Liver (tissue), 9 donors: Measurements from ENCODE around the gene MTERF4. TPM values are rescaled to one million over a fixed set of nuclear protein-coding genes. Genes with fewer than 3 reads are reported as not detected.

ENCODE experiments used
- DNase-seq: peaks from one replicate; pipeline ENCODE4 v3.0.0-alpha.2; 2017; ENCODE audit warnings: low spot score
- H3K27ac ChIP-seq, 2 donors: one replicate each; pipeline ENCODE4 v1.7.0; 2013; ENCODE audit warnings: inconsistent platforms in 2 of 2, low read length in 2 of 2, control low read depth in 1 of 2, low read depth in 1 of 2, mild to moderate bottlenecking in 1 of 2
- H3K27me3 ChIP-seq, 4 donors: one replicate each; pipeline versions ENCODE4 v1.6.1 to v1.7.0; 2013; ENCODE audit warnings: low read length in 3 of 4, inconsistent platforms in 1 of 4, mild to moderate bottlenecking in 1 of 4, moderate library complexity in 1 of 4; ENCODE audit not compliant: control insufficient read depth in 4 of 4, insufficient read depth in 4 of 4
- H3K36me3 ChIP-seq, 4 donors: one replicate each; pipeline versions ENCODE4 v1.6.1 to v1.7.0; 2013; ENCODE audit warnings: low read length in 3 of 4, mild to moderate bottlenecking in 3 of 4, low read depth in 1 of 4, moderate library complexity in 1 of 4; ENCODE audit not compliant: control insufficient read depth in 4 of 4, insufficient read depth in 3 of 4
- H3K4me1 ChIP-seq, 4 donors: one replicate each; pipeline versions ENCODE4 v1.6.1 to v1.7.0; 2013; ENCODE audit warnings: low read length in 3 of 4, mild to moderate bottlenecking in 3 of 4, moderate library complexity in 1 of 4; ENCODE audit not compliant: control insufficient read depth in 4 of 4, insufficient read depth in 4 of 4
- H3K4me3 ChIP-seq, 3 donors: one replicate each; pipeline versions ENCODE4 v1.6.1 to v1.7.0; 2013; ENCODE audit warnings: low read length in 3 of 3, control low read depth in 1 of 3, low read depth in 1 of 3, mild to moderate bottlenecking in 1 of 3
- H3K9ac ChIP-seq, 2 donors: one replicate each; pipeline ENCODE4 v1.7.0; 2013; ENCODE audit warnings: low read length in 2 of 2, mild to moderate bottlenecking in 2 of 2, moderate library complexity in 2 of 2, control low read depth in 1 of 2, low read depth in 1 of 2
- H3K9me3 ChIP-seq, 4 donors: one replicate each; pipeline versions ENCODE4 v1.6.1 to v1.7.0; 2013; ENCODE audit warnings: low read length in 3 of 4; ENCODE audit not compliant: control insufficient read depth in 4 of 4
- EGR1 ChIP-seq, 2 donors: IDR thresholded peaks; 2 replicates each; pipeline ENCODE4 v1.6.1; 2016 to 2018; ENCODE audit warnings: antibody characterized with exemption in 2 of 2, low read depth in 2 of 2
- FOXA2 ChIP-seq: IDR thresholded peaks from 2 replicates; pipeline ENCODE4 v1.6.1; 2016; ENCODE audit warnings: antibody characterized with exemption
- GABPA ChIP-seq, 2 donors: IDR thresholded peaks in 1 of 2; conservative IDR thresholded peaks in 1 of 2; 2 replicates each; pipeline ENCODE4 v1.6.1; 2016; ENCODE audit warnings: antibody characterized with exemption in 2 of 2, mild to moderate bottlenecking in 1 of 2, moderate library complexity in 1 of 2
- HNF4A ChIP-seq, 2 donors: conservative IDR thresholded peaks; 2 replicates each; pipeline ENCODE4 v1.6.1; 2016; ENCODE audit warnings: antibody characterized with exemption in 2 of 2, mild to moderate bottlenecking in 2 of 2
- HNF4G ChIP-seq: IDR thresholded peaks from 2 replicates; pipeline ENCODE4 v1.6.1; 2016; ENCODE audit warnings: antibody characterized with exemption
- JUND ChIP-seq, 2 donors: IDR thresholded peaks; 2 replicates each; pipeline ENCODE4 v1.6.1; 2016; ENCODE audit warnings: antibody characterized with exemption in 2 of 2
- RAD21 ChIP-seq, 2 donors: IDR thresholded peaks; 2 replicates each; pipeline ENCODE4 v1.6.1; 2016; ENCODE audit warnings: antibody characterized with exemption in 2 of 2, mild to moderate bottlenecking in 2 of 2
- RXRA ChIP-seq, 2 donors: IDR thresholded peaks; 2 replicates each; pipeline ENCODE4 v1.6.1; 2017 to 2018; ENCODE audit warnings: antibody characterized with exemption in 2 of 2, mild to moderate bottlenecking in 1 of 2
- SP1 ChIP-seq: IDR thresholded peaks from 2 replicates; pipeline ENCODE4 v1.6.1; 2018; ENCODE audit warnings: antibody characterized with exemption, mild to moderate bottlenecking
- WGBS: extraction: QIAGEN DNeasy Blood & Tissue Kit; methylation state at CpG from one replicate; pipeline ENCODE4 v1.1.7; 2013; 5-methylcytosine and 5-hydroxymethylcytosine counted together
- polyA plus RNA-seq, 2 donors: library from polyadenylated mRNA; stranded (reverse) in 1 of 2; unstranded in 1 of 2; fragments of 200-250 nt in 1 of 2; fragments of >200 nt in 1 of 2; fragmentation: Nextera tagmentation in 1 of 2; extraction: Ambion mirVana in 1 of 2; gene quantifications; one replicate each; pipeline versions ENCODE4 v1.2.1 to v1.2.3, GENCODE V29; 2013 to 2015
- total RNA-seq, 2 donors: library from RNA; depleted of rRNA; stranded (reverse); fragments of >200 nt; gene quantifications; one replicate each; pipeline ENCODE4 v1.2.3, GENCODE V29; 2014
- TF ChIP-seq, protein P1 (sequence below): IDR thresholded peaks from 2 replicates; pipeline ENCODE4 v1.6.1; 2016; ENCODE audit warnings: antibody characterized with exemption, mild to moderate bottlenecking
- TF ChIP-seq, protein P2 (sequence below): IDR thresholded peaks from 2 replicates; pipeline ENCODE4 v1.6.1; 2016; ENCODE audit warnings: antibody characterized with exemption
- donor health status: healthy.
- donor health status: healthy.
- donor health status: healthy.
- donor health status: healthy.
- donor health status: healthy.

The MTERF4 gene
- total and polyA plus RNA-seq, 4 donors = 13.3 to 36.7 (median 20.3) TPM

DNA sequence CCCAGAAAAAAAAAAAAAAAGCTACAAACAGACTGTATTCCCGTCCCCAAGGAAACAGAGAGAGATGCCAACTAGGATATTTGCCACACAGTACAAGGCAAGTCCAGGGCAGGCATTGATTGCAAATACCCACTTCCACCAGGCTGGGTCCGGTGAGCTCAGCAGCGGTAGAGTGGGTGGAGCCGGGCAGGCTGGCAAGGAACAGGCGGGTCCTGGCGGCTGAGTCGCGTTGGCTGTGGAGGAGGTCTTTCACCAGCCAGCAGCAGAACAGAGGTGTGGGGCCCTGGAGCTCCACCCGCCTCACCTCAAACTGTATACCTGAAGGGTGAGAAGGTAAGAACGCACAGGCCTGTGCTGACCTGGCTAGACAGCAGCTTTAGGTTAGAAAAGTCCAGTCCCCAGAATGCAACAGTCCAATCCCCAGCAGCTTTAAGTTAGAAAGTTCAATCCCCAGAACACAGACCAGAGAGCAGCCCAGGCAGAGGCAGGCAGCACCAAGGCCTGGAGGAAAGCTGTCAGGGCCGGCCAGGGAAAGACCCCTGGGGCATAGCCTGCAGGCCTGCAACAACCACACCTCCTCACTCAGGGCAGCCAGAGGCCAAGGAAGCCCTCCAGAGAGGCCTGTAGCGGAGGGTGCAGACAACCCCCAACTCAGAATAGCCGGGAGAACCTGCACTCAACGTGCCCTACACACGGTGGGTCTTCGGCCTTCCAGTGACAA lies 21.9 kb upstream of the MTERF4 start:
- peaks cover 0 to 4% (median 2%) of the 10 kb centered on the region in 4 donors for H3K4me1 ChIP-seq
- no peak for DNase-seq
- 53% methylated on average over 16 of the region's 16 CpGs for WGBS
- H3K9me3 ChIP-seq = no peaks in the 10 kb centered on the region
- H3K36me3 ChIP-seq = no peaks in the 10 kb centered on the region
- H3K27ac ChIP-seq = peak overlapping the region in 1 of 2 donors; percentile 24
- H3K9ac ChIP-seq = no peak overlapping the region
- no peak overlapping the region for H3K4me3 ChIP-seq
- no peaks in the 10 kb centered on the region for H3K27me3 ChIP-seq
- TF ChIP-seq RXRA (IDR thresholded peaks at IDR 0.05) (peak; percentile 50 to 70), HNF4G (no peak), FOXA2 (no peak), SP1 (peak; percentile 70), JUND (IDR thresholded peaks at IDR 0.05) (peak in 1 of 2 donors; percentile 31), RAD21 (IDR thresholded peaks at IDR 0.05) (peak; percentile 32 to 61), HNF4A (conservative IDR thresholded peaks at IDR 0.05) (peak; percentile 77 to 80), GABPA (IDR thresholded peaks at IDR 0.05 in 1 of 2, conservative IDR thresholded peaks at IDR 0.05 in 1 of 2) (peak in 1 of 2 donors; percentile 70)
- TF ChIP-seq, protein P1, sequence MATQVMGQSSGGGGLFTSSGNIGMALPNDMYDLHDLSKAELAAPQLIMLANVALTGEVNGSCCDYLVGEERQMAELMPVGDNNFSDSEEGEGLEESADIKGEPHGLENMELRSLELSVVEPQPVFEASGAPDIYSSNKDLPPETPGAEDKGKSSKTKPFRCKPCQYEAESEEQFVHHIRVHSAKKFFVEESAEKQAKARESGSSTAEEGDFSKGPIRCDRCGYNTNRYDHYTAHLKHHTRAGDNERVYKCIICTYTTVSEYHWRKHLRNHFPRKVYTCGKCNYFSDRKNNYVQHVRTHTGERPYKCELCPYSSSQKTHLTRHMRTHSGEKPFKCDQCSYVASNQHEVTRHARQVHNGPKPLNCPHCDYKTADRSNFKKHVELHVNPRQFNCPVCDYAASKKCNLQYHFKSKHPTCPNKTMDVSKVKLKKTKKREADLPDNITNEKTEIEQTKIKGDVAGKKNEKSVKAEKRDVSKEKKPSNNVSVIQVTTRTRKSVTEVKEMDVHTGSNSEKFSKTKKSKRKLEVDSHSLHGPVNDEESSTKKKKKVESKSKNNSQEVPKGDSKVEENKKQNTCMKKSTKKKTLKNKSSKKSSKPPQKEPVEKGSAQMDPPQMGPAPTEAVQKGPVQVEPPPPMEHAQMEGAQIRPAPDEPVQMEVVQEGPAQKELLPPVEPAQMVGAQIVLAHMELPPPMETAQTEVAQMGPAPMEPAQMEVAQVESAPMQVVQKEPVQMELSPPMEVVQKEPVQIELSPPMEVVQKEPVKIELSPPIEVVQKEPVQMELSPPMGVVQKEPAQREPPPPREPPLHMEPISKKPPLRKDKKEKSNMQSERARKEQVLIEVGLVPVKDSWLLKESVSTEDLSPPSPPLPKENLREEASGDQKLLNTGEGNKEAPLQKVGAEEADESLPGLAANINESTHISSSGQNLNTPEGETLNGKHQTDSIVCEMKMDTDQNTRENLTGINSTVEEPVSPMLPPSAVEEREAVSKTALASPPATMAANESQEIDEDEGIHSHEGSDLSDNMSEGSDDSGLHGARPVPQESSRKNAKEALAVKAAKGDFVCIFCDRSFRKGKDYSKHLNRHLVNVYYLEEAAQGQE = peak; percentile 34

DNA sequence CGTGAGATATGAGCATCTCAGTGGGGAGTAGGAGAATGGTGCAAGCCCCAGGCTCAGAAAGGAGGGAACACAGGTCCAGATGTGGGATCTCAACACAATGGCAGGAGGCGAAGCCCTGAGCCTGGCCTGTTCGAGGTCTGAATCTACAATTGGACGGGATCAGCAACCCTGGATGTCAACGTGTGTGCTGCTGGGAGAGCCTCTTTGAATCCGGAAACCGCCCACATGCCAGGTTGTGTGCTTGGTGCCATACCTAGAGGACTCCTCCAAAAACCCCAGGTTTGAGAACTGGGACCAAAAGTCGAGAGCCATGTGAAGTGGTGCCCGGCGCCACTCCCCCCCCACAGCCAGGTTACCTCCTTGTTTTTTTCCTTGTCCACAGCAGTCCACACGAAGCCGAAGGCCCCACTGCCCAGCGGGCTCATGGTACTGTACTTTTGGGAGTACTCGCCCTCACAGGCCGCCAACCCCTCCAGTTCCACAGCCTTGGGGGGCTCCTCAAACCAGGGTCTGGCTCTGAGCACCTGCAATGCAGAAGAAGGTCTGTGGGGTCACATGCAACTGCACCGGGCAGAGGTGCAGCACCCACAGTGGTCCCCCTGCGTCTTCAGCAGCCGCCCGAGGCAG lies 20.4 kb upstream of the MTERF4 start:
- Histone ChIP-seq H3K4me3 (no peak overlapping the region), H3K27me3 (no peaks in the 10 kb centered on the region), H3K4me1 (peaks cover 0 to 4% (median 2%) of the 10 kb centered on the region in 4 donors), H3K36me3 (no peaks in the 10 kb centered on the region), H3K27ac (no peak overlapping the region), H3K9ac (no peak overlapping the region), H3K9me3 (no peaks in the 10 kb centered on the region)
- TF ChIP-seq SP1 (no peak), EGR1 (IDR thresholded peaks at IDR 0.05; ENCODE audit: low read depth in 2 of 2) (no peak)
- TF ChIP-seq, protein P2, sequence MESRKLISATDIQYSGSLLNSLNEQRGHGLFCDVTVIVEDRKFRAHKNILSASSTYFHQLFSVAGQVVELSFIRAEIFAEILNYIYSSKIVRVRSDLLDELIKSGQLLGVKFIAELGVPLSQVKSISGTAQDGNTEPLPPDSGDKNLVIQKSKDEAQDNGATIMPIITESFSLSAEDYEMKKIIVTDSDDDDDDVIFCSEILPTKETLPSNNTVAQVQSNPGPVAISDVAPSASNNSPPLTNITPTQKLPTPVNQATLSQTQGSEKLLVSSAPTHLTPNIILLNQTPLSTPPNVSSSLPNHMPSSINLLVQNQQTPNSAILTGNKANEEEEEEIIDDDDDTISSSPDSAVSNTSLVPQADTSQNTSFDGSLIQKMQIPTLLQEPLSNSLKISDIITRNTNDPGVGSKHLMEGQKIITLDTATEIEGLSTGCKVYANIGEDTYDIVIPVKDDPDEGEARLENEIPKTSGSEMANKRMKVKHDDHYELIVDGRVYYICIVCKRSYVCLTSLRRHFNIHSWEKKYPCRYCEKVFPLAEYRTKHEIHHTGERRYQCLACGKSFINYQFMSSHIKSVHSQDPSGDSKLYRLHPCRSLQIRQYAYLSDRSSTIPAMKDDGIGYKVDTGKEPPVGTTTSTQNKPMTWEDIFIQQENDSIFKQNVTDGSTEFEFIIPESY = no peak
- DNase-seq = no peak
- WGBS = 98% methylated on average over 19 of the region's 19 CpGs
